ENCODE results near the gene HPCA. TPM values are rescaled to one million over a fixed set of nuclear protein-coding genes. Genes with fewer than 3 reads are reported as not detected.
A peak's percentile ranks its signal among the peaks of the same experiment; 100 is the strongest.

HPCA gene
- total RNA-seq, 8 experiments from 2014 or later = 0.54 to 22.3 (median 9.0) TPM

DNA sequence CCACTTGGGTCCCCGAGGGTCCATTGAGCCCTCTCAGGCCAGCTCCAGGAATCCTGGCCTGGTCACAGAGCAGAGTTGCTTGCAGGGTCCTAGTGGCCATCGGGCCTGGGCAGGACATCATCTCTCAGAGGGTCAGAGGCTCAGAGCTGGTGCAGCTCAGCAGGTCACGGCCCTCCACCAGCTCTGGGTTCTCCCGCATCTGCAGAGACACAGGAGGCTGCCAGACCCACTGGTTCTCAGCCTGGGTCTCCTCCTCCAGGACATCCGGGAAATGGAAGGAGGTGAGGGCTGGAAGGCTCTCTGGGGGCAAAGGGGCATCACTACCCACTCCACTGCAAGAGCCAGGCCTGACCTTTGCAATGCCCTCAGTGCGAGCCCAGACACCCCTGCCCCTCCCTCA lies 8.4 kb downstream of the HPCA start:
- H3K27ac ChIP-seq = peak overlapping the region in 1 of 2 donors; percentile 47
- in situ Hi-C loops (cut with MboI; ENCODE audit: low pct_unique_long_range_greater_than_20kb in 2 of 9, low sequenced_read_pairs in 9 of 9, unreplicated experiment in 9 of 9) = no loop called here
- H3K4me3 ChIP-seq = peak overlapping the region in 1 of 5 donors; percentile 37
- no peak for ATAC-seq (replicated peaks in 6 of 8)
- 50 to 80% (median 80%) methylated on average over 1 to 3 of the region's 6 CpGs; no CpG with 5 or more reads in 7 of the 10 experiments for WGBS, 10 experiments
- peaks cover 29 to 38% of the 10 kb centered on the region in 2 donors for H3K4me1 ChIP-seq (replicated peaks in 1 of 2)

GRCh38 chr1:32895325-32896215 lies 9.3 kb downstream of the HPCA start:
- WGBS, 10 experiments = 40 to 100% (median 92%) methylated on average over 1 to 14 of the region's 26 CpGs; no CpG with 5 or more reads in 4 of the 10 experiments
- in situ Hi-C loops (cut with MboI; ENCODE audit: low pct_unique_long_range_greater_than_20kb in 2 of 9, low sequenced_read_pairs in 9 of 9, unreplicated experiment in 9 of 9) = no loop called here
- no peak for ATAC-seq (replicated peaks in 6 of 8)
- H3K27ac ChIP-seq = no peak overlapping the region
- peaks cover 29 to 37% of the 10 kb centered on the region in 2 donors for H3K4me1 ChIP-seq (replicated peaks in 1 of 2)
- H3K4me3 ChIP-seq = no peak overlapping the region

GRCh38 chr1:32896451-32896850 lies 10.2 kb downstream of the HPCA start:
- no peak overlapping the region for H3K27ac ChIP-seq
- peaks cover 23 to 28% of the 10 kb centered on the region in 2 donors for H3K4me1 ChIP-seq (replicated peaks in 1 of 2)
- WGBS, 10 experiments = 63 to 100% (median 100%) methylated on average over 1 to 5 of the region's 5 CpGs; no CpG with 5 or more reads in 3 of the 10 experiments
- ATAC-seq (replicated peaks in 6 of 8) = no peak
- H3K4me3 ChIP-seq = no peak overlapping the region
- in situ Hi-C loops (cut with MboI; ENCODE audit: low pct_unique_long_range_greater_than_20kb in 2 of 9, low sequenced_read_pairs in 9 of 9, unreplicated experiment in 9 of 9) = no loop called here

DNA sequence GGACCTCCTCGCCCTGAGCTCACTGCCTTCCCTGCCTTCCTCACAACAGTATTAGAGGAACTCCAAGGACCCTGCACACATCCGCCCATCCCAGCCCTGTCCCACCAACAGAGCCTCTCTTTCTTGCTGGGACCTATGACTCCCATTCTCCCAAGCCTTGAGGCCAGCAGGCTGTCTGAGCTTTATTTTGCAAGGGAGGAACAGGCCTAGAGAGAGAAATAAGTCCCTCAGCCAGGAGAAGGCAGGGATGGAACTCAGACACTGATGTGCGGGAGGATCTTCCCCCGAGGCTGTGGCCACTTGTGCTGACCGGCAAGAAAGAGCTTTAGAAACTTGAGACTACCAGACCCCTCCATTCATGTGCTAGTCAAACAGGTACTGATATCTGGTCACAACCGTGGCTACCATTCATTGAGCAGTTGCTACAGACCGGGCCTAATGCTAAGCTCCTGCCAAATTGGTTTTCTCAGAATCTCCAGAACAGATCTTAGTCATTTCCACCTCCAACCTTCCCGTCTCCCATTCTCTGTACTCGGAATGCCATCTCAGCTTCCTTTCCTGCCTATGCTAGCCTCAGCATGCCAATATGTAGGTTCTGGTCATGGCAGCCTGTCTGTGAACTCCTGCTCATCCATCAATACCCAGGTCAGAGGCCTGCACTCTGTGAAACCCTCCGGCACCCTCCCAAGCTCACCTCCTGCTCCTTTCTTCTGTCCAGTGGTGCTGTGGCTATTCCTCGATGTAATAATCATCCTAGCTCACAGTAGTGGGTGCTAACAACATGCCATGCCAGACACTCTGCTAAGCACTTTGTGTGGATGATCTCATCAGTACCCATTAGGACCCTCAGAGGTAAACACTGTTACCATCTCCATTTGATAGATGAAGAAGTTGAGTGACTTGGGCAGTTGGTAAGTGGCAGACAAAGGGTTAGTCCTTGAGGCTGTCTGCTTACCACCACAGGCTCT lies 11.1 kb downstream of the HPCA start:
- in situ Hi-C loops (cut with MboI; ENCODE audit: low pct_unique_long_range_greater_than_20kb in 2 of 9, low sequenced_read_pairs in 9 of 9, unreplicated experiment in 9 of 9) = no loop called here
- Histone ChIP-seq H3K4me1 (replicated peaks in 1 of 2) (peaks cover 20 to 25% of the 10 kb centered on the region in 2 donors), H3K4me3 (no peak overlapping the region), H3K27ac (no peak overlapping the region)
- ATAC-seq (replicated peaks in 6 of 8) = no peak
- WGBS, 10 experiments = 60 to 100% (median 83%) methylated on average over 1 to 11 of the region's 11 CpGs

- 83 to 100% (median 94%) methylated on average over 1 to 9 of the region's 9 CpGs; no CpG with 5 or more reads in 5 of the 10 experiments for WGBS, 10 experiments
- peaks cover 17 to 19% of the 10 kb centered on the region in 2 donors for H3K4me1 ChIP-seq (replicated peaks in 1 of 2)
- no peak overlapping the region for H3K4me3 ChIP-seq
- ATAC-seq (replicated peaks in 6 of 8) = no peak
- H3K27ac ChIP-seq = no peak overlapping the region
- in situ Hi-C loops (cut with MboI; ENCODE audit: low pct_unique_long_range_greater_than_20kb in 2 of 9, low sequenced_read_pairs in 9 of 9, unreplicated experiment in 9 of 9) = no loop called here
These were observed 11.8 kb downstream of the HPCA start for GRCh38 chr1:32898056-32898455.

DNA sequence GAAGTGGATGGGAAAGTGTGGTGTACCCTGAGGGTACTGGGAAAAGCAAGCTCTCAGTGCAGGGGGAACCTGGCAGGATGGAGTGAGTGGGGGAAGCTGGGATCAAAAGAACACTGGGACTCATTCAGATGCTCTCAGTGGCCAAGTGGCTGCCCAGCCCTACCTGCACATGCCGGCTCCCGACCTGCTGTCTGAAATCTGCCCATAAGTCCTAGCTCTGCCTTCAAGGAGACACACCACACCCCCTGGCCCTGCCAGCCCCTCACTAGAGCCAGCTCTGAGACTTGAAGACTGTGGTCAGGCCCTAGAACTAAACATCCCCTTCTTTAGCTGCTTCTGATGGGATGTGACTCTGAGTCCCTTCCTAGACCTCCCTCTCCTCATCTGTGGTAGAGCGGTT lies 12.7 kb downstream of the HPCA start:
- in situ Hi-C loops (cut with MboI; ENCODE audit: low pct_unique_long_range_greater_than_20kb in 2 of 9, low sequenced_read_pairs in 9 of 9, unreplicated experiment in 9 of 9) = no loop called here
- H3K27ac ChIP-seq = no peak overlapping the region
- H3K4me1 ChIP-seq (replicated peaks in 1 of 2) = peaks cover 12 to 14% of the 10 kb centered on the region in 2 donors
- H3K4me3 ChIP-seq = no peak overlapping the region
- ATAC-seq (replicated peaks in 6 of 8) = no peak
- WGBS, 10 experiments = 93 to 100% (median 95%) methylated on average over 1 to 3 of the region's 3 CpGs; no CpG with 5 or more reads in 6 of the 10 experiments

DNA sequence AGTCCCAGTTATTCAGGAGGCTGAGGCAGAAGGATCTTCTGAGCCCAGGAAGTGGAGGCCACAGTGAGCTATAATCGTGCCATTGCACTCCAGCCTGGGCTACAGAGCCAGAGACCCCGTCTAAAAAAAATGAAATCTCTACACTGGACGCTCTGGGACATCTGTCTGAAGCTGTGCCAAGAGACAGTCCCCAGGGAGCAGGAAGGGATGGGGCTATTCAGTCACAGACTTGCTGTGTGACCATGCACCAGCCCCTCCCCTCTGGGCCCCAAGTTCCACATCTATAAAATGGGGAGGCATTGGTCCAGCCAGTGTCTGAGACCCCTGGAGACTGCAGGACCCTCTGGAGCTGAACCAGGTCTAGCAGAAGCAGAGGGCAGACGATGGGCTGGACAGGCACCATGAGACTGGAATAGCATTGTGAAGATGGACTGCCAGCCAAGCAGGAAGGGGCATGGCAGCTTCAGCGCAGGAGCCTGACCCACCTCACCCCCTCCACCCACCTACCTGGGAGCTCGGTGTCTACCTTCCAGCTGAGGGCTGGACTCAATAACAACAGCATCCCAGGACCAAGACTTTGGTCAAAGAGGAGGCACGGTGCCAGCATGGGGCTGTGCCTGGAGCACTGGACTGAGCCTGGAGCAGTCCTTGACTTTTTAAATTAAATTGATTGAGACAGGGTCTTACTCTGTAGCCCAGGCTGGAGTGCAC lies 13.4 kb downstream of the HPCA start:
- peaks cover 4 to 6% of the 10 kb centered on the region in 2 donors for H3K4me1 ChIP-seq (replicated peaks in 1 of 2)
- H3K27ac ChIP-seq = no peak overlapping the region
- ATAC-seq (replicated peaks in 6 of 8) = no peak
- WGBS, 10 experiments = 0 to 70% (median 51%) methylated on average over 1 to 4 of the region's 7 CpGs; no CpG with 5 or more reads in 3 of the 10 experiments
- H3K4me3 ChIP-seq = no peak overlapping the region
- in situ Hi-C loops (cut with MboI; ENCODE audit: low pct_unique_long_range_greater_than_20kb in 2 of 9, low sequenced_read_pairs in 9 of 9, unreplicated experiment in 9 of 9) = no loop called here

DNA sequence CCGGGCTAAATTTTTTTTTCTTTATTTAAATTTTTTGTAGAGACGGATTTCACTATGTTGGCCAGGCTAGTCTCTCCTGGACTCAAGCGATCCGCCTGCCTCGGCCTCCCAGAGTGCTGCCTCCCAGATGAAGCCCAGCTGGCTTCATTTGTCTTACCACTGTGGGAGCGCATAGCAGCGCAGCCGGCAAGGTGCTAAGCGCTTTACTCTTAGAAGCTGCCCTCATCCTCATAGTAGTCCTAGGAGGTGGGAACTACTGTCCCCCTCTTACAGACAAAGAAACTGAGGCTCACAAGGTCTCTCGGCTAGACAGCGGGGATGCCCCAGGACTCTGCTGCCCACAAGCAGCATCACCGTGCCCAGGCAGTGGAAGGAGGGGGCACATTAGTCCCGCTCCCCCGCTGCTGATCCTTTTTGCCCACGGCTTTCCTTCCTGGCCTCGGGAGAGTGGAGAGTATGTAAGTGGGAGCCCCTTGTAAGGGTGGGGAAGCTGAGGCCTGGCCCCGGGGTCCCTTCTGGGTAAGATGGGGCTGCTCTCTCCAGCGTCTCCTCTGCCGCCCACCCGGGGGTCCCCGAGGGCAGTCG lies 14.2 kb downstream of the HPCA start:
- 18 to 50% (median 30%) methylated on average over 2 to 18 of the region's 22 CpGs; no CpG with 5 or more reads in 4 of the 10 experiments for WGBS, 10 experiments
- peak in 5 of 8 experiments; percentile 2 to 15 (median 9) for ATAC-seq (replicated peaks in 6 of 8)
- H3K4me1 ChIP-seq (replicated peaks in 1 of 2) = no peaks in the 10 kb centered on the region
- H3K27ac ChIP-seq = no peak overlapping the region
- in situ Hi-C loops (cut with MboI; ENCODE audit: low pct_unique_long_range_greater_than_20kb in 2 of 9, low sequenced_read_pairs in 9 of 9, unreplicated experiment in 9 of 9) = no loop called here
- peak overlapping the region; percentile 37 to 56 (median 42) for H3K4me3 ChIP-seq

- in situ Hi-C loops (cut with MboI; ENCODE audit: low pct_unique_long_range_greater_than_20kb in 2 of 9, low sequenced_read_pairs in 9 of 9, unreplicated experiment in 9 of 9) = no loop called here
- peak within 1 kb of the TSS; percentile 37 to 56 (median 42) for H3K4me3 ChIP-seq
- 0 to 80% (median 4%) methylated on average over 1 to 9 of the region's 92 CpGs; no CpG with 5 or more reads in 5 of the 10 experiments for WGBS, 10 experiments
- no peaks in the 10 kb centered on the region for H3K4me1 ChIP-seq (replicated peaks in 1 of 2)
- peak; percentile 86 to 93 (median 90) for ATAC-seq (replicated peaks in 6 of 8)
- no peak within 1 kb of the TSS for H3K27ac ChIP-seq
These were observed 14.9 kb downstream of the HPCA start, which contains the start of gene TMEM54 for GRCh38 chr1:32900956-32901822. Gene TMEM54, minus strand, starts transcription at chr1:32901389. Its CDS starts 151 bp downstream, at chr1:32901238.

GRCh38 chr1:32901823-32902534 lies 15.7 kb downstream of the HPCA start:
- H3K4me3 ChIP-seq = peak overlapping the region; percentile 37 to 56 (median 42)
- H3K27ac ChIP-seq = no peak overlapping the region
- peak in 1 of 8 experiments; percentile 8 for ATAC-seq (replicated peaks in 6 of 8)
- peaks cover under 1% of the 10 kb centered on the region in 2 donors for H3K4me1 ChIP-seq (replicated peaks in 1 of 2)
- in situ Hi-C loops (cut with MboI; ENCODE audit: low pct_unique_long_range_greater_than_20kb in 2 of 9, low sequenced_read_pairs in 9 of 9, unreplicated experiment in 9 of 9) = no loop called here
- WGBS, 10 experiments = 12 to 90% (median 44%) methylated on average over 2 to 17 of the region's 24 CpGs; no CpG with 5 or more reads in 3 of the 10 experiments

DNA sequence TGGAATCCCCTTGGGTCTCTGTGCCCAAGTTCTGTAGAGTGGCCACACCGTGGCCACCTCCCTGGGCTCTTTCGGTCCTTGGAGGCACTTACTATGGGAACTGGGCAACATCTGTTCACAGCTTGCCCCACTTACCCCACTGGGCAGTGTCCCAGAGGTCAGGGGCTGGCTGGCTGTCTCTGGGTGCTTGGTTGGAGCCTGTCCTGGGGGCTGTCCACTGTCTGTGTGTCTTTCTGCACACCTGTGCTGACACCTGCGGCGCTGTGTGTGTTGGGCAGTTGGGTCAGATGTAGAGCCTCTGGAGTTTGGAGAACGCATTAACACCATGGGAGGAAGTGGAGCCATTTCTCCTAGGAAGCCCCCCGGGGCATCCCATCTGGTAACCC lies 16.2 kb downstream of the HPCA start:
- in situ Hi-C loops (cut with MboI; ENCODE audit: low pct_unique_long_range_greater_than_20kb in 2 of 9, low sequenced_read_pairs in 9 of 9, unreplicated experiment in 9 of 9) = no loop called here
- no peak for ATAC-seq (replicated peaks in 6 of 8)
- Histone ChIP-seq H3K4me1 (replicated peaks in 1 of 2) (peaks cover 4% of the 10 kb centered on the region in 2 donors), H3K4me3 (no peak overlapping the region), H3K27ac (no peak overlapping the region)
- 66 to 85% (median 78%) methylated on average over 1 to 6 of the region's 6 CpGs; no CpG with 5 or more reads in 5 of the 10 experiments for WGBS, 10 experiments

All from motor neuron (in vitro differentiated cells).